ENCODE results near the gene ZNF511.

DNA sequence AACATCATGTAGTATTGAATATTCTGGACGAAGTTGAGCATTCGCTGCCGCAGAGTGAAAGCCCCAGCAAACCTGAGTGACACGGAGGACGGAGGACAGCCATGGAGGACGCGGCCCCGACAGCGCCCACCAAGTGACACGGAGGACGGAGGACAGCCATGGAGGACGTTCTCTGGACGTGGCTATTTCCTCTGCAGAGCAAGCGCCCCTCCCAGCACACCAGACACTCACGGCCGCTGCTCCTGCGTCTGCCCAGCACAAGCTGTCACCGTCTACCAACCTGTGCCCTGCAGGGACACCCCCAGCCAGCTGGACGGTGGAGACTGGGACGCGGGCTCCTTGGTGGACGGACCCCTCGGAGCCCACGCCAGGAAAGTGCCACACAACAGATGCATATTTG lies 24.8 kb upstream of the ZNF511 start:
- TF ChIP-seq, protein P1, sequence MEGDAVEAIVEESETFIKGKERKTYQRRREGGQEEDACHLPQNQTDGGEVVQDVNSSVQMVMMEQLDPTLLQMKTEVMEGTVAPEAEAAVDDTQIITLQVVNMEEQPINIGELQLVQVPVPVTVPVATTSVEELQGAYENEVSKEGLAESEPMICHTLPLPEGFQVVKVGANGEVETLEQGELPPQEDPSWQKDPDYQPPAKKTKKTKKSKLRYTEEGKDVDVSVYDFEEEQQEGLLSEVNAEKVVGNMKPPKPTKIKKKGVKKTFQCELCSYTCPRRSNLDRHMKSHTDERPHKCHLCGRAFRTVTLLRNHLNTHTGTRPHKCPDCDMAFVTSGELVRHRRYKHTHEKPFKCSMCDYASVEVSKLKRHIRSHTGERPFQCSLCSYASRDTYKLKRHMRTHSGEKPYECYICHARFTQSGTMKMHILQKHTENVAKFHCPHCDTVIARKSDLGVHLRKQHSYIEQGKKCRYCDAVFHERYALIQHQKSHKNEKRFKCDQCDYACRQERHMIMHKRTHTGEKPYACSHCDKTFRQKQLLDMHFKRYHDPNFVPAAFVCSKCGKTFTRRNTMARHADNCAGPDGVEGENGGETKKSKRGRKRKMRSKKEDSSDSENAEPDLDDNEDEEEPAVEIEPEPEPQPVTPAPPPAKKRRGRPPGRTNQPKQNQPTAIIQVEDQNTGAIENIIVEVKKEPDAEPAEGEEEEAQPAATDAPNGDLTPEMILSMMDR (IDR thresholded peaks at IDR 0.05) = no peak
- TF ChIP-seq ZFX (IDR thresholded peaks at IDR 0.05; ENCODE audit: borderline replicate concordance) = no peak
